Activated CD4-positive, alpha-beta T cell treated with anti-CD3 and anti-CD28 coated beads, Interleukin-2, Interleukin-4, amounts not matched to agents 100 ng/mL and 50 ng/mL, durations not matched to agents 16 hours and 8 hours (primary cell): ENCODE data around the gene TOMM34.

Experiments used
- DNase-seq: peaks from one replicate; pipeline ENCODE4 v3.0.0-alpha.2; 2020; ENCODE audit warnings: low spot score

Gene TOMM34

DNA sequence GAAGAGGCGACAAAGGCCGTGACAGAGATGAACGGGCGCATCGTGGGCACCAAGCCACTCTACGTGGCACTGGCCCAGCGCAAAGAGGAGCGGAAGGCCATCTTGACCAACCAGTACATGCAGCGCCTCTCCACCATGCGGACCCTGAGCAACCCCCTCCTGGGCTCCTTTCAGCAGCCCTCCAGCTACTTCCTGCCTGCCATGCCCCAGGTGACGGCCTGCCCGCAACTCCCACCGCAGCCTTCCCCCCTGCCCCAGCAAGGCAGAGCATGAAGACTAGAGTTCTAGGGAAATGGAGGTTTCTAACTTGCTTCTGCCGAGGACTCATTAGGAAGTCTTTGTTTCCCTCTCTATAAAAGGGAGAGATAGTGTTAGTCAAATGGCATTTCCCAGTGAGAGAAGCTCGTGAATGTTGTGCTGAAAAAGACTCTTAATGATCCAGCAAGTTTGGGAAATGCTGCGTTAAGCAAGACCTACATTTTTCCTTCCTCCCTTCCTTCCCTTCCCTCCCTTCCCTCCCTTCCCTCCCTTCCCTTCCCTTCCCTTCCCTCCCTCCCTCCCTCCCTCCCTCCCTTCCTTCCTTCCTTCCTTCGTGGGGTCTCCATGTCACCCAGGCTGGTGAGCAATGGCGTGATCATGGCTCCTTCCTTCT is 29.6 kb downstream of the TOMM34 start:
- DNase-seq, result no peak

- no peak for DNase-seq
These were observed 31.6 kb downstream of the TOMM34 start for GRCh38 chr20:44928595-44928994.

- DNase-seq, result no peak
These were observed 35.7 kb downstream of the TOMM34 start for GRCh38 chr20:44924541-44924940.

DNA sequence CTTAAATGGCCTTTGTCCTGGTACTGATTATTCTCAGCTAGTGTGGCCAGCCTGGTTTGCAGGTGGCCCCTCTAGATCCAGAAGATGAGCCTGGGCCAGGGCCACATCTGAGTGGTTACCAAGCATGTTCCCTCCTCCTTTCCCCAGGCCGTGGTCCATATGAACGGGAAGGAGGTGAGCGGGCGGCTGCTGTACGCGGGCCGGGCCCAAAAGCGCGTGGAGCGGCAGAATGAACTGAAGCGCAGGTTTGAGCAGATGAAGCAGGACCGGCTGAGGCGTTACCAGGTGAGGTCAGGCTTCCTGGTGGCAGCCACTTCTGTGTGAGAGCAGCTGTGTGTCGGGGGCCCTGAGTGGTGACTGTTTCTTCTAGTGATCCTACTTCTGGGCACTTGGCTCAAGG is 38.8 kb downstream of the TOMM34 start:
- no peak for DNase-seq

GRCh38 chr20:44918761-44919160 is 41.4 kb downstream of the TOMM34 start:
- no peak for DNase-seq

DNA sequence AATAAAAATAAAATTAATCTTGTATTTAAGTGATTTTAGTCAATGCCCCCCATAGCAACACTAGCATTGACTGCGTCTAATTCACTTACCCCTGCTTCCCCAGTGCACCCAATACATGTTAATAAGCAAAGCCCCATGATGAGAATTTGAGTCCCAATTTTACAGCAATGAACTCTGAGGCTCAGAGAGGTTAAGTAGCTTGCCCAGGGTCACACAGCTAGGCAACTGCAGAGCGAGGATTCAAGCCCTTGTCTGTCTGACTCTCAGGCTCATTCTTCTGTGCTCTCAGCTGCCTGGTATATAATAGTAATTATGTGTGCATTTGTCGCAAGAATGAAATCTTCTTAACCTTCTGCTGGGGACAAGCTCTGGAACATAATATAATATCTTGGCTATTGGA is 41.9 kb downstream of the TOMM34 start:
- DNase-seq, result no peak

DNA sequence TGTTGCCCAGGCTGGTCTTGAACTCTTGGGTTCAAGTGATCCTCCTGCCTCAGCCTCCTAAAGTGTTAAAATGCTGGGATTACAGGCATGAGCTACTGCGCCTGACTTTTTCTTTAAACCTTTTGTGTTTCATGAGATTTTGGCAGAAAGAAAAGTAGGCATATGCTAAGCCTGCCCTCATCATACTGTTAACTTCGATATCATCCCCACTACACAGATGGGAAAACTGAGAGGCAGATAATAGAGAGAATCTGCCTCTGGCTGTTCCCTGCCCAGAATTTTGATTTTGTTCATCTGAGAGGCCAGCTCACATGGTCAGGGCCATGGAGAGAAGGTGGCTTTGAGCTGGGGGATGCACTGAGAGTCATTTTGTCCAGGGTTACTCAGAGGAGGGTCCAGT is 42.8 kb downstream of the TOMM34 start:
- no peak for DNase-seq

- DNase-seq, result no peak
These were observed 43.6 kb downstream of the TOMM34 start for GRCh38 chr20:44916586-44916985.

DNA sequence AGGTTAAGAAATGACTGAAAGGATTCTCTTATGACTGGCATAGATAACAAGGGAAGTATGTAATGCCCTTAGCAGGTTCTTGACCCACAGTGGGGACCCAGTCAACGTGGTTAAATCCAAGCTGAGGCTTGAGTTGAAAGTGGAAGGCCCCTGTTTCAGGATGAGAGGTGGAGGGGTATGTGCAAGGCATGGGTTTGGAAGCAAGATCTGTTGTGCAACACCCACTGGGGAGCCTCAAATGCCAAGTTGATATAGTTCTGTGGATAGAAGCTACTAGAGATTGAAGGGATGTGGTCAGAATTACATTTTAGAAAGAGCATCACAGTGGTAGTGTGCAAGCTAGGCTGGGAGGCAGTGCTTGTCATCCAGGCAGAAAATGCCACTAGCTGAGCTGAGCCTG is 45.3 kb downstream of the TOMM34 start:
- DNase-seq, result peak; percentile 51

DNA sequence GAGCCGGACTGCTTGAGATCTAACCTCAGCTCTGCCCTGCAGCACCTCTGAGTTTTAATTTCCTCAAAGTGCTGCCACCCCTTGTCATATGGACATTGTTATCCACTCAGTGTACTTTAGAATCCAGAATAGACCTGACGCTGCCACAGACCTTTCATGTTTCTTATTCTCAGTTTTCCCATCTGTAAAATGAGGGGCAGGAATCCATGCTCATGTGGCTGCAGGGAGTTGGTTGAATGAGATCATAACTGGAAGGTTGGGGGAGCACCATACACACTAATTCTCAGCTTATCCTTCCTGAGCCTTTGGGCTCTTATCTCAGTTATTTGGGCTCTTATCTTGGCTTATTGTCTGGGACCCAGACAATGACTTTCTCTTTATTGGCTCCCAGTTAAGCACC is 48.0 kb downstream of the TOMM34 start:
- DNase-seq, result no peak

DNA sequence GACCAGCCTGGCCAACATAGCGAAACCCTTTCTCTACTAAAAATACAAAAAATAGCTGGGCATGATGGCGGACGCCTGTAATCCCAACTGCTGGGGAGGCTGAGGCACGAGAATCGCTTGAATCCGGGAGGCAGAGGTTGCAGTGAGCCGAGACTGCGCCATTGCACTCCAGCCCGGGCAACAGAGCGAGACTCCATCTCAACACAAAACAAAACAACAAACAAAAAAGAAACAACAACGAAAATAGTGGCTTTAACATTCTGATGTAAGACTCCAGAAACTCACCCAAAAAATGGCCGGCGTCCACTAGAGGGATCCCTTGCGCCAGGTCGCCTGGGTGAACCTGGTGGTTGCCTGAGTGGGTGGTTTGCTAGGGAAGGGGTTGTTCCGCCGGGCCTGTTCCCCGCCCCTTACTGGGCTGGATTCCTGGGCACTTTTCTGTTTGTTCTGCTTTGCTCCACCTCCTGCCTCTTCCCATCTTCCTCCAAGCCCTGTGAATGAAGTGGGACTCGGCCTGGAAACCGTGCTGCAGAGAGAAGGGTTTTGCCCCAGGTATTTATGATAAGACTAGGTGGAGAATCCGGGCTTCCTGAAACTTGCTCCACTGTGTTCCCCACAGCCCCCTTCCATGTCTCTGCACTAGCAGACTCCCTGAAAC is 48.8 kb downstream of the TOMM34 start:
- peak; percentile 58 for DNase-seq

GRCh38 chr20:44910690-44911262 is 49.4 kb downstream of the TOMM34 start:
- no peak for DNase-seq

DNA sequence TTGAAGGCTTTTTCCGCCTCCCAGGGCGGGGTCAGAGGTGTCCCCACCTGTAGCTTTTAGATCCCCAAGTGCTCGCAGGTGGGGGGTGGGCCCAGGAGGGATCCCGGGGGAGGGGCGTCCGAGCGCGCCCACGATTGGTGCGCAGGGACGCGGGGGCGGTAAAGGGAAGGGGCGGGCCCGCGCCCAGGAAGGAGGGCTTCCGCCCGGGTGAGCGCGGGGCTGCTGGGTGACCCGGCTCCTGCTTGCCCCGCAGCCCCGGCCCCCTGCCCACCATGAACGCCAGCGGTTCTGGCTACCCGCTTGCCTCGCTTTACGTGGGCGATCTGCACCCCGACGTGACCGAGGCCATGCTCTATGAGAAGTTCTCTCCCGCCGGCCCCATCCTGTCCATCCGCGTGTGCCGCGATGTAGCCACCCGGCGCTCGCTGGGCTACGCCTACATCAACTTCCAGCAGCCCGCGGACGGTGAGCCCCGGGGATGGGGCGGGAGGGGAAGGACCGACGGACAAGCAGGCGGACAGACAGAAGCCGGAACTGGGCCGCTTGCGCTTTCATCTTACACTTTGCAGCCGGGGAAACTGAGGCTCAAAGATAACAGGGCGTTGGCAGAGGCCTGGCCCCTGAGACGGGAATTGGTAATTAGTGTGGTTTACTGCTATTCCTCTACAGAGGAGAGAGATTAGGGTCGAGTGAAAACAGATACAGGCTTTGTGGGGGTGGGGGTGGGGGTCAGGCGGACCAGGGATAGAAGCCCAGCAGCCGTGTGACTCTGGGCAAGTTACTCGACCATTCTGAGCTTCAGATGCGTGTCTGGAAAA is 50.1 kb downstream of the TOMM34 start, which contains the start of gene PABPC1L:
Gene PABPC1L, plus strand, starts transcription at position 189 of the 818 bp plus-strand sequence. Its CDS starts 84 bp downstream, at position 273.
- DNase-seq, result peak; percentile 76

DNA sequence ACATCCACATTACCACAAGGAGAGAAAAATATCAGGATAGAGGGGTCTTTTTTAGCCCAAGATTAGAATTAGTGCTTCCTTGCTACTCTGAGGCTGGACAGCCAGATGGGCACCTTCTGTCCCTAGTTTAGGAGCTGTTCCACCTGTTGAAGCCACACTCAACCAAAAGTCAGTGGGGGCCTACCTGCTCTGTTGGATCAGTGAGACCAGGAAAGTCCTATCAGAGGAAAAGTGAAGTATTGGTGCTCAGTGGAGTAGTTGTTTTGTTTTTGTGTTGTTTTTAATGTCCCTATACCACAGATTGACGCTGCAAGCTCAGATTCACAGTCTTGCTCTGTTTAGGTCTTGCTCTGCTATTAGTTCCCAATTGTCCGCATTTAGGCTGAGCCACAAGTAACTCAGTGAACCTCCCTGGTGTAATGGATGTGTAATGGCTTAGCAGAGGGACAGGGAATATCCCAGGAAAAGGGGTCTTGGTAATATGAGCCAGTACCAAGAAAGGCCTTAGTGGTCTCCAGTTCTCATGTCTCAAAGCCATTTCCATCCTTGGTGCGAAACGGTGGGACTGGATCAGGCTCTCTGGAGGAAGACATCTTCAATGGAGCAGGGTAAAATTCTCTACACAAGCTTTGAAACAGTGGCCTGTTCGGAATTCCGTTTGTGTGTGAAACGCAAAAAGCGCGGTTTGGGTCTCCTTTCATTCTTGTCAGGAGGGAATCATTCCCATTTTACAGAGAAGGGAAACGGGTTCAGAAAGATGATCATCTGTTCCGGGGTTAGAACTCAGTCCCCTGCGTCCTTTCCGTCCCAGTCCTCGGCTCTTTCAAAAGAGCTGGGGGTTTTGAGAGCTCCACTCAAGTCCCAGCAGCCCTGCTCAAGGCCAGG is 51.0 kb downstream of the TOMM34 start:
- no peak for DNase-seq

- DNase-seq, result no peak
These were observed 55.8 kb downstream of the TOMM34 start for GRCh38 chr20:44904377-44904776.

GRCh38 chr20:44901974-44902373 is 58.2 kb downstream of the TOMM34 start:
- no peak for DNase-seq

DNA sequence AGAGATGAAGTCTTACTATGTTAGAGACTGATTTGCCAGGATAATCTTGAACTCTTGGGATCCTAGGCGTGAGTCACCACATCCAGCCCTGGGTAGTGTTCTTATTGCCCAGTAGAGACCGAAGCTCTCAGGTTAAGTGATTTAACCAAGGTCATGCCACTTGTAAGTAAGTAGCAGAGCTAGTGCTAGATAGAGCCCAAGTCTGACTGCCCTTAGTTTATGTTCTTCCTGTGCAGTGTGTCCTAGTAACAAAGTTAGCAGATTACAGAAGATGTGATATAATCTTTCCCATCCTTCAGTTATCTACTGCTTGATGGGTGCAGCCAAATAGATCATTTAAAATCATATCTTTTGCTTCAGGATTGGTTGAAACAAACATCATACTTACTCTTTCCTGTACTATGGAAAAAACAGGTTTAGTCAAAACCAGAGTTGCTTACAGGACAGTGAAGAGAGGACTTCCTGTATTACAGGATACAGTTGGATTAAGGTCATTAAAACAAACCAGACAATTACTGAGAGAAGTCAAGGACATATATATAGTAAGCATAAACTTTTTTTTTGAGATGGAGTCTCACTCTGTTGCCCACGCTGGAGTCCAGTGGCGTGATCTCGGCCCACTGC is 59.9 kb downstream of the TOMM34 start:
- peak; percentile 44 for DNase-seq

DNA sequence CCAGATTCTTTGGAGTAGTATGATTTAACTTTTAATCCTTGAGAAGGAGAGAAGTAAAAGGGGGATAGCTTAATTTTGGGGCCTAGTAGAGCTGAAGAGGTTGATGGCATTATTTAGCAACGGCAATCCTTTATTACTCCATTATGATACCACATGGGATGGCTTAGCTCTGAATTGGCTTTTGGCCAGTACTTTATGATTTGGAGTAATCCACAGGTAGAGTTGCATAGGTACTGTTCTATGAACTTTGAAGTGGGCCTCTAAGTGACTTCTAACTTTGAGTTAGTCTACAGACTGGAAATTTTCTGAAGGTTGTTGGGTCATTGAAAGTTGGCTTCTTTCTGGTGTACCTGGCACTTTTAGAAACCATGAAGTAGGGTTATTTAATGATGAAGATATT is 63.1 kb downstream of the TOMM34 start:
- no peak for DNase-seq

- no peak for DNase-seq
These were observed 63.6 kb downstream of the TOMM34 start for GRCh38 chr20:44896583-44896982.

DNA sequence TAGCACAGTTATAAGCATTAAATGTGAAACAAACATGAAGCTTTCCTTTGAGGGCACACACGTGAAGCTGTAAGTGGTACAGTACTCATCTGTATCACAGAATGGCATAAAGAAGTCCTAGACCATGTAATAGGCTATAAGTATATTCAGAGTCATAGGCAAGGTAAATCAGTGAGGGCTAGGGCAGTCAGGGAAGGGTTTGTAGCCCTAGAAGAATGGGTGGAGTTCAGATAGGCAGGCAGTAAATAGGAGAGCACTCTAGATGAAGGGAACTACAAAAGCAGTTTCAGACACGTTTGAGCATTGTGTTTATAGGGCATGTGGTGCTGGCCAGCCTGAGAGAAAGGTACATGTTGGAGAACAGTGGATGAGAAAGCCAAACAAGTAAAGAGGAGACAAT is 65.2 kb downstream of the TOMM34 start:
- no peak for DNase-seq
